ENCODE data around the gene LGALS3BP.
"Not testable (repeated sequence)": the region's sequence is repeated elsewhere in the genome, so short reads cannot be mapped to it uniquely, and the experiment has no call there.

LGALS3BP gene

DNA sequence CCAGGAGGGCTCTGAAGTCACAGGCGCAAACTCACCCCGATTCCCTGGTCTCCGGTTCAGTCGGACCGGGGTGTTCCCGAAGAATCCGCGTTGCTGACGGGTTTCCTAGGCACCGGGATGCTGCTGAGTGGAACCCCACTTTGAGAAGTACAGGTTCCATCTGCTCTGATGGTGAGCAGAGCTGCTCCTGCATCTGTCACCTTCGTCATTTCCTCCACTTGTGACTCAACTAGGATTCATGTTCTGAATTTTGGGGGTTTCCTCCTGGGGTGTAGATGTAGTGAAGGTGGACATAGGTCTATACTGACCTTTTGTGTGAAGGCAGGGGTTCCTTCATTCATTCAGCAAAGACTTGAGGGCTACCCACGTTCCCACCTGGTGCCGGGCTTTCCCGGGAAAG is 25.0 kb downstream of the LGALS3BP start:
- Histone ChIP-seq H3K4me3 (ENCODE audit: low read depth, low read length) (no peak overlapping the region), H3K9me3 (ENCODE audit: control insufficient read depth, insufficient read depth, low read depth, low read length) (peaks cover 19% of the 10 kb centered on the region), H3K4me1 (ENCODE audit: control insufficient read depth, insufficient read depth, low read length) (peaks cover 5% of the 10 kb centered on the region; the same call in 1 of the 2 replicates), H3K9ac (ENCODE audit: low read length) (no peak overlapping the region), H3K27ac (ENCODE audit: low read depth, low read length) (no peak overlapping the region), H3K36me3 (ENCODE audit: control insufficient read depth, insufficient read depth, low read length) (no peaks in the 10 kb centered on the region), H3K27me3 (ENCODE audit: control insufficient read depth, insufficient read depth, low read length) (no peaks in the 10 kb centered on the region)

DNA sequence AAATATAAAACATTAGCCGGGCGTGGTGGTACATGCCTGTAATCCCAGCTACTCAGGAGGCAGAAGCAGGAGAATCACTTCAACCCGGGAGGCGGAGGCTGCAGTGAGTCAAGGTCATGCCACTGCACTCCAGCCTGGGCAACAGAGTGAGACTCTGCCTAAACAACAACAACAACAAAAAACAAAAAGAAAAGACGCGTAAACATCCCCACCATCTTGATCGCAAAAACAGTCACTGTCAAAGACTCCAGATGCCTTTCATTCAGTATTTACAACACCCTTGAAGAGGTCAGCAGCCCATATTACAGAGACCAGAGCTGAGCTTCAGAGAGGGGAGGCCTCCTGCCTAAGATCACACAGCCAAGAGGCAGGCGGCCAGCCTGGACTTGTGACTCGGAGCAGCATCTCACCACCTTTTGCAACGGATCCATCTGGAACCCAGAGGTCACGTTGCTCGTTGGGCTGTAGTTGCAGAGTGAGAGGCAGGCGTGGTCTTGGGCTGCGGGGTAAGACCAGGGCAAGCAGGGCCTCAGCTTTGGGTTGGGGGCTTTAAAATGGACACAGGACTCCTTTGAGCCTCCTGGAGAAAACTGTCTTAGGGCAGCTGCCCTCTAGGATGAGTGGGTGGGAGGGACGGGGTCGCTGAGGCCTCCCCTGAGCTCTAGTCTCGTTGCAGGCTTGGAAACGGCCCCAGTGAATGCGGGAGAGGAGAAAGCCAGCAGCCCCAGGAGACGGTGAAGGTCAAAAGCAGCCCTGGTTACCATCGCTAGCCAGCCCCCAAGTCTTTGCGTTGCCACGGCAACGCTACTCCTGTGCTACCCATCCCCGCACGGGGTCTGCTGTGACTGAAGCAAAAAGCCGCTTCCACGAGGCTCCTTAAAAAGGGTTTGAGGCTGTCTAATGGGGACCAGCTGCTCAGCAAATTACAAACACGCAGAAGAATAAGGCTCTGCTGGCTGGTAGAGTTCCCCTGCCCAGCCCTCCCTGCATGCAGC is 26.1 kb downstream of the LGALS3BP start:
- H3K27me3 ChIP-seq (ENCODE audit: control insufficient read depth, insufficient read depth, low read length): no peaks in the 10 kb centered on the region
- no peak overlapping the region for H3K27ac ChIP-seq (ENCODE audit: low read depth, low read length)
- no peak overlapping the region for H3K9ac ChIP-seq (ENCODE audit: low read length)
- H3K4me1 ChIP-seq (ENCODE audit: control insufficient read depth, insufficient read depth, low read length): peaks cover 5% of the 10 kb centered on the region; the same call in 1 of the 2 replicates
- H3K36me3 ChIP-seq (ENCODE audit: control insufficient read depth, insufficient read depth, low read length): no peaks in the 10 kb centered on the region
- H3K4me3 ChIP-seq (ENCODE audit: low read depth, low read length): no peak overlapping the region
- peaks cover 19% of the 10 kb centered on the region for H3K9me3 ChIP-seq (ENCODE audit: control insufficient read depth, insufficient read depth, low read depth, low read length)

DNA sequence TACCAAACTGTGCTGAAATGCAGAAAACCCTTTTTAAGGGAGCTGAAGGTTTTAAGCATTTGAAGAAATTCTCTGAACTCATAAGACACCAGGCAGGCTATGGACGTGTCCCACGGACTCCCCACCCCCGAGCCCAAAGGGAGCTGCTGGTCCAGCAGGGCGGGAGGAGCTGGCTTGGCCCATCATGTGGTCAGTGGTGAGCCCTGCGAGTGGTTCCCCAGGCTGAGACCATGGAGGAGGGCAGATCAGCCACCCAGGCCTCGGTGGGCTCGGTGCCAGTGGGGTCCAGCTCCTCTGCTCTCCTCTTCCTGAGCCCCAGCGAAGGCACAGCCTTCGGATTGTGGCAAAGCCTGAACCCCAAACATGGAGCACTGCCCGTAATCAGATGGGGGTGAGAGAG is 27.0 kb downstream of the LGALS3BP start:
- no peak overlapping the region for H3K4me3 ChIP-seq (ENCODE audit: low read depth, low read length)
- H3K36me3 ChIP-seq (ENCODE audit: control insufficient read depth, insufficient read depth, low read length): no peaks in the 10 kb centered on the region
- H3K27ac ChIP-seq (ENCODE audit: low read depth, low read length): no peak overlapping the region
- H3K4me1 ChIP-seq (ENCODE audit: control insufficient read depth, insufficient read depth, low read length): peaks cover 5% of the 10 kb centered on the region; the same call in 1 of the 2 replicates
- H3K9ac ChIP-seq (ENCODE audit: low read length): no peak overlapping the region
- H3K27me3 ChIP-seq (ENCODE audit: control insufficient read depth, insufficient read depth, low read length): no peaks in the 10 kb centered on the region
- H3K9me3 ChIP-seq (ENCODE audit: control insufficient read depth, insufficient read depth, low read depth, low read length): peaks cover 19% of the 10 kb centered on the region

DNA sequence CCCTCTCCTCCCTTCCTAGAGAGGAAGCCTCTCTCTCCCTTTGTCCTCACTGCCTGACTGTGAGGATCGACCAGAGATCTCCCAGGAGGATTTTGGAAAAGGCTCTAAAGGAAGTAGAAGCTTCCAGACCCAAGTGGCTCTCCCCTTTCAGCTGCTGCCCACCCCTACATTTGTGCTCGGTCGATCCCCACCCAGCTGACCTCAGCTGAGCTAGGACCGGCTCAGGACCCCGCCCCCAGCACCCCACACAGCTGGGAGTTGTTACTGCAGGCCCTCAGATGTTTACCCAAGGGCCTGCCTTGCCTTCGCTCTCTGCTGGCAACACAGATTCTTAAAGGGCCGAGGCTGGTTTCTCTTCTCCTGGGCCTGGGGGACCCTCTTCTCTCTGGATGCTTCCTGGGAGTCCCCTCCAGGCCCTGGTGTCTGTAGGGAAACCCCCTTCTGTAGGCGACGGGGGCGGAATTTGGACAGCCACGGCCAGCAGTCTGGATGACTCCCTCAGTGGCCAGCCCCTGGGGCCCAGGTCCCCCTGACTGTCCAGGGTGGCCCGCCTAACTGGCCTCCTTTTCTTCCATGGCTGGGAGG is 27.7 kb downstream of the LGALS3BP start:
- Histone ChIP-seq H3K4me3 (ENCODE audit: low read depth, low read length) (no peak overlapping the region), H3K27me3 (ENCODE audit: control insufficient read depth, insufficient read depth, low read length) (no peaks in the 10 kb centered on the region), H3K9me3 (ENCODE audit: control insufficient read depth, insufficient read depth, low read depth, low read length) (peaks cover 19% of the 10 kb centered on the region), H3K9ac (ENCODE audit: low read length) (no peak overlapping the region), H3K4me1 (ENCODE audit: control insufficient read depth, insufficient read depth, low read length) (peaks cover 5% of the 10 kb centered on the region; the same call in 1 of the 2 replicates), H3K36me3 (ENCODE audit: control insufficient read depth, insufficient read depth, low read length) (no peaks in the 10 kb centered on the region), H3K27ac (ENCODE audit: low read depth, low read length) (no peak overlapping the region)

DNA sequence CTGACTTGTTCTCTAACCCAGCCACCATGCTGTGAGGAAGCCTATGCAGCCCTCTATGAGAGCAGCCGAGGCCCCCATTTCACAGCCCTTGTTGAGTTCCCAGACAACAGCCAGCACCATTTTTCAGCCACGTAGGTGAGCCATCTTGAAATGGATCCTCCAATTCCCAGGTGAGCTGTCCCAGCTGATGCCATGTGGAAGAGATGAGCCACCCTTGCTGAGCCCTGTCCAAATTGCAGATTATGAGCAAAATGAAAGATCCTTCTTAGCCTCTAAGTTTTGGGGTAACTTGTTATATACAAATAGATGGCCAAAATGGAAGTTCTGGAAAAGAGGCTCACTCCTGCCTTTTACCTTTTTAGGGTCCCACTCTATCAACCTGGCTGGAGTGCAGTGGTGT is 28.9 kb downstream of the LGALS3BP start:
- Histone ChIP-seq H3K27me3 (ENCODE audit: control insufficient read depth, insufficient read depth, low read length) (no peaks in the 10 kb centered on the region), H3K9me3 (ENCODE audit: control insufficient read depth, insufficient read depth, low read depth, low read length) (peaks cover 19% of the 10 kb centered on the region), H3K4me3 (ENCODE audit: low read depth, low read length) (no peak overlapping the region), H3K27ac (ENCODE audit: low read depth, low read length) (no peak overlapping the region), H3K4me1 (ENCODE audit: control insufficient read depth, insufficient read depth, low read length) (no peaks in the 10 kb centered on the region), H3K36me3 (ENCODE audit: control insufficient read depth, insufficient read depth, low read length) (no peaks in the 10 kb centered on the region), H3K9ac (ENCODE audit: low read length) (no peak overlapping the region)

DNA sequence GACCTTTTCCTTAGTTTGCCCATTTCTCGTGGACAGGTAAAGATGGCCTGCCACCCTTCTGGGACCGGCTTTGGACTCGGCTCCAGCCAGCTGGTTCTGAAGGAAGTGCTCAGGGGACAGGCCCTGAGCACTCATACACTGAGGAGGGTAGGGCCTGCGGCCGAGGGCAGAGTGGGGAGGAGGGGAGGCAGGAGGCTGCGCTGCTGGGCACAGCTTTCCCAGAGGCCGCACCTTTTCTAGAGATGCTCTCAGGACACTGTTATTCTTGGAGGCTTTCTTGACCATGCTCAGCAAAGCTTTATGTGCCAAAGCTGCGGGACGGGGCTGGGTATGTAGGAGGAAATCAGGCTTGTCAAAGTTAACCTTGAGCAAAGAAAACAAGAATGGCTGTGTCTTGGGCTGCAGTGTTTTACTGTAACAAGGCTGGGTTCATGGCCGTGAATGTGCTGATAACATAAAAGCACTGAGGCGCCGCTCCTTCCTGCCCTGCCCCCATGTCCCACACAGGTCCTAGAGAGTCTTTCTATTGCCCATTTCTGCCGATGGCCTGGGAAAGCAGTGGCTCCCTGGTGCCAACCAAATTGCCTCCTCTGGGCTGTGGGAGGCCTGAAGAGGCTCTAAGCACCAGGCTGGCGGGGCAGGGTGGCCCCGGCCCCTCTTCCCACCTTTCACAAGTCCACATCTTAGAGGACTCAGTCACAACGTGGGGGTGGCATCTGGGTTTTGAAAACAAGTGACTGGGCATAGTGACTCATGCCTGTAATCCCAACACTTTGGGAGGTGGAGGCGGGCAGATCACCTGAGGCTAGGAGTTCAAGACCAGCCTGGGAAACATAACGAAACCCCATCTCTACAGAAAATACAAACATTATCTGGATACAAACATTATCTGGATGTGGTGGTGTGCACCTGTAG is 32.2 kb downstream of the LGALS3BP start:
- H3K4me1 ChIP-seq (ENCODE audit: control insufficient read depth, insufficient read depth, low read length): no peaks in the 10 kb centered on the region
- H3K9me3 ChIP-seq (ENCODE audit: control insufficient read depth, insufficient read depth, low read depth, low read length): peaks cover 19% of the 10 kb centered on the region
- H3K36me3 ChIP-seq (ENCODE audit: control insufficient read depth, insufficient read depth, low read length): no peaks in the 10 kb centered on the region
- H3K27me3 ChIP-seq (ENCODE audit: control insufficient read depth, insufficient read depth, low read length): no peaks in the 10 kb centered on the region
- H3K27ac ChIP-seq (ENCODE audit: low read depth, low read length): no peak overlapping the region
- H3K4me3 ChIP-seq (ENCODE audit: low read depth, low read length): no peak overlapping the region
- H3K9ac ChIP-seq (ENCODE audit: low read length): no peak overlapping the region

DNA sequence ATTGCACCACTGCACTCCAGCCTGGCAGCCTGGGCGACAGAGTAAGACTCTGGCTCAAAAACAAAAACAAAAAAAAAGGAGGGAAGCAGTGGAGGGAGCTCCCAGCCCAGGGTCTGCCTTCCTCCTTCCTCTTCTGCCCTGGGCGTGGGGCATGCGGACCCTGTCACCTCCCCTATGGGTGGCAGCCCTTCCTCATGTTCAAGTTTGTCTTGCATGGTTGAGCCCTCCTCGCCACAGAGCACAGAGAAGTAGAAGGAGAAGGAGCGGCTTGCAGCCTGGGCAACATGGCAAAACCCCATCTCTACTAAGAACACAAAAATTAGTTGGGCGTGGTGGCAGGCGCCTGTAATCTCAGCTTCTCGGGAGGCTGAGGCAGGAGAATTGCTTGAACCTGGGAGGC is 33.1 kb downstream of the LGALS3BP start:
- Histone ChIP-seq H3K27me3 (ENCODE audit: control insufficient read depth, insufficient read depth, low read length) (no peaks in the 10 kb centered on the region), H3K4me1 (ENCODE audit: control insufficient read depth, insufficient read depth, low read length) (no peaks in the 10 kb centered on the region), H3K9ac (ENCODE audit: low read length) (no peak overlapping the region), H3K36me3 (ENCODE audit: control insufficient read depth, insufficient read depth, low read length) (no peaks in the 10 kb centered on the region), H3K4me3 (ENCODE audit: low read depth, low read length) (no peak overlapping the region), H3K27ac (ENCODE audit: low read depth, low read length) (no peak overlapping the region), H3K9me3 (ENCODE audit: control insufficient read depth, insufficient read depth, low read depth, low read length) (peaks cover 19% of the 10 kb centered on the region)

DNA sequence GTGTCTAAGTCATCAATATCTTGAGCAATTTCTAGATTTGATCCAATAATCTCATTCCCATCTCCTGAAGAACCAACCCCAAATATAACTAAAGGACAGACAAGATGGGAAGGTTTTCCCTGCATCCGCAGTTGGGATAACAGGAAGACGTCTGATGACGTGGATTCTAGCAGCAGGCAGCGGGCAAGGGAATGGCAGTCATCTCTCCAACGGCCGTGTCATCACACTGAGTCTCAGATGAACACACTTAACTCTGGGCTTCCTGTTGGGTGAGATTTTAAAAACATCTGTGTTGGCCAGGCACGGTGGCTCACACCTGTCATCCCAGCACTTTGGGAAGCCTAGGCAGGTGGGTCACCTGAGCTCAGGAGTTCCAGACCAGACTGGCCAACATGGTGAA is 33.6 kb downstream of the LGALS3BP start:
- Histone ChIP-seq H3K27me3 (ENCODE audit: control insufficient read depth, insufficient read depth, low read length) (no peaks in the 10 kb centered on the region), H3K4me3 (ENCODE audit: low read depth, low read length) (no peak overlapping the region), H3K9ac (ENCODE audit: low read length) (no peak overlapping the region), H3K36me3 (ENCODE audit: control insufficient read depth, insufficient read depth, low read length) (no peaks in the 10 kb centered on the region), H3K9me3 (ENCODE audit: control insufficient read depth, insufficient read depth, low read depth, low read length) (peaks cover 14% of the 10 kb centered on the region), H3K27ac (ENCODE audit: low read depth, low read length) (no peak overlapping the region), H3K4me1 (ENCODE audit: control insufficient read depth, insufficient read depth, low read length) (no peaks in the 10 kb centered on the region)

DNA sequence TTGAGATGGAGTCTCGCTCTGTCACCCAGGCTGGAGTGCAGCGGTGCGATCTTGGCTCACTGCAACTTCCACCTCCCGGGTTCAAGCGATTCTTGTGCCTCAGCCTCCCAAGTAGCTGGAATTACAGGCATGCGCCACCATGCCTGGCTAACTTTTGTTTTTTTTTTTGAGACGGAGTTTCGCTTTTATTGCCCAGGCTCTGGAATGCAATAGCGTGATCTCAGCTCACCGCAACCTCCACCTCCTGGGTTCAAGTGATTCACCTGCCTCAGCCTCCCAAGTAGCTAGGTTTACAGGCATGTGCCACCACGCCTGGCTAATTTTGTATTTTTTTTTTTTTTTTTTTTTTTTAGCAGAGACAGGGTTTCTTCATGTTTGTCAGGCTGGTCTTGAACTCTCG is 34.3 kb downstream of the LGALS3BP start:
- H3K4me1 ChIP-seq (ENCODE audit: control insufficient read depth, insufficient read depth, low read length); H3K9ac ChIP-seq (ENCODE audit: low read length); H3K4me3 ChIP-seq (ENCODE audit: low read depth, low read length): not testable (repeated sequence)

DNA sequence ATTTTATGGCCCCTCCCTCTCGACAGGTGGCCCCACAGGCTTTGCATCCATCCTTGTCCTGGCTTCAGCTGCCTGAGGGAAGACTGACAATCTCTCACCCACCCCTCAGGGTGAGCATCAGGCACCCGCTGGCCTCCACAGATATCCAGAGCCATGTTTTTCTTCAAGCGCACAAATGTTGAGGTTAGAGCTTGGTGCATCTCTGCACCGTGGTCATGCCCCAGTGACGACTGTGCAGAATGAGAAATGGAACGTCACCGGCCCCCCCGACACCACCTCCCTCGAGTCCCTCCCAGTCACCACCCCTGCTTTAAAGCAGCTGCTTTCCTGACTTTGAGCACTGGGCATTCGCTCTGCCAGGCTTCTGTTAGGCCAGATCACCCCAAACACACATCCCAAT is 34.8 kb downstream of the LGALS3BP start:
- Histone ChIP-seq H3K4me3 (ENCODE audit: low read depth, low read length) (no peak overlapping the region), H3K4me1 (ENCODE audit: control insufficient read depth, insufficient read depth, low read length) (no peaks in the 10 kb centered on the region), H3K27ac (ENCODE audit: low read depth, low read length) (no peak overlapping the region), H3K9me3 (ENCODE audit: control insufficient read depth, insufficient read depth, low read depth, low read length) (peaks cover 2% of the 10 kb centered on the region), H3K9ac (ENCODE audit: low read length) (no peak overlapping the region), H3K27me3 (ENCODE audit: control insufficient read depth, insufficient read depth, low read length) (no peaks in the 10 kb centered on the region), H3K36me3 (ENCODE audit: control insufficient read depth, insufficient read depth, low read length) (no peaks in the 10 kb centered on the region)

More for the DNA sequence above, 34.3 kb downstream of the LGALS3BP start:
- not testable (repeated sequence) for H3K27ac ChIP-seq (ENCODE audit: low read depth, low read length); H3K36me3 ChIP-seq (ENCODE audit: control insufficient read depth, insufficient read depth, low read length); H3K27me3 ChIP-seq (ENCODE audit: control insufficient read depth, insufficient read depth, low read length); H3K9me3 ChIP-seq (ENCODE audit: control insufficient read depth, insufficient read depth, low read depth, low read length)
